KMS-11 (cell line): ENCODE results near the gene MRPS10.

ENCODE experiments used
- H2AFZ ChIP-seq: fragments of 200-600 bp; sonication (generic); 2 replicates; pipeline ENCODE4 v1.6.1; 2016; ENCODE audit warnings: antibody characterized with exemption, mixed run types, low read depth
- H3K27ac ChIP-seq: fragments of 200-600 bp; sonication (generic); 2 replicates; pipeline ENCODE4 v1.6.1; 2016; ENCODE audit warnings: mild to moderate bottlenecking, mixed run types
- H3K27me3 ChIP-seq: fragments of 200-600 bp; sonication (generic); 2 replicates; pipeline ENCODE4 v1.6.1; 2017; ENCODE audit warnings: mild to moderate bottlenecking, low read depth, mixed run types, moderate library complexity; ENCODE audit not compliant: insufficient read depth
- H3K36me3 ChIP-seq: fragments of 200-600 bp; sonication (generic); 2 replicates; pipeline ENCODE4 v1.6.1; 2017; ENCODE audit warnings: mild to moderate bottlenecking, mixed run types; ENCODE audit not compliant: insufficient read depth
- H3K4me1 ChIP-seq: fragments of 200-600 bp; sonication (generic); 2 replicates; pipeline ENCODE4 v1.6.1; 2016; ENCODE audit warnings: mild to moderate bottlenecking, low read depth, mixed run types; ENCODE audit not compliant: poor library complexity, severe bottlenecking
- H3K4me2 ChIP-seq: fragments of 200-600 bp; sonication (generic); 2 replicates; pipeline ENCODE4 v1.7.0; 2016; ENCODE audit warnings: mild to moderate bottlenecking, mixed run types
- H3K4me3 ChIP-seq: fragments of 200-600 bp; sonication (generic); IDR thresholded peaks from 2 replicates; pipeline ENCODE4 v1.6.1; 2017; ENCODE audit warnings: low read depth, low read length, mixed read lengths; ENCODE audit not compliant: insufficient read depth
- H3K79me2 ChIP-seq: fragments of 200-600 bp; sonication (generic); 2 replicates; pipeline ENCODE4 v1.6.1; 2016; ENCODE audit warnings: low read depth, mixed run types; ENCODE audit not compliant: insufficient read depth
- H3K9ac ChIP-seq: fragments of 200-600 bp; sonication (generic); 2 replicates; pipeline ENCODE4 v1.6.1; 2016; ENCODE audit warnings: mild to moderate bottlenecking, mixed run types
- H4K20me1 ChIP-seq: fragments of 200-600 bp; sonication (generic); 2 replicates; pipeline ENCODE4 v1.6.1; 2016; ENCODE audit warnings: mild to moderate bottlenecking, mixed run types; ENCODE audit not compliant: insufficient read depth
- CTCF ChIP-seq: fragments of 200-600 bp; sonication (generic); conservative IDR thresholded peaks from 2 replicates; pipeline ENCODE4 v1.6.1; 2017; ENCODE audit warnings: low read depth, mild to moderate bottlenecking, antibody characterized with exemption, low read length, moderate library complexity, mixed read lengths

The MRPS10 gene

GRCh38 chr6:42263165-42263728 lies 45.6 kb upstream of the MRPS10 start:
- H3K36me3 ChIP-seq, result no peaks in the 10 kb centered on the region
- no peaks in the 10 kb centered on the region for H4K20me1 ChIP-seq
- H3K4me2 ChIP-seq, result no peak overlapping the region
- no peak overlapping the region for H3K27ac ChIP-seq
- H2AFZ ChIP-seq, result no peak overlapping the region
- no peaks in the 10 kb centered on the region for H3K27me3 ChIP-seq
- H3K79me2 ChIP-seq, result no peaks in the 10 kb centered on the region
- no peak overlapping the region for H3K4me3 ChIP-seq
- peaks cover 18% of the 10 kb centered on the region for H3K4me1 ChIP-seq
- TF ChIP-seq CTCF, result no peak
- H3K9ac ChIP-seq, result no peak overlapping the region

GRCh38 chr6:42260972-42261371 lies 43.3 kb upstream of the MRPS10 start:
- Histone ChIP-seq H4K20me1 (no peaks in the 10 kb centered on the region), H3K9ac (no peak overlapping the region), H2AFZ (no peak overlapping the region), H3K4me2 (no peak overlapping the region), H3K36me3 (no peaks in the 10 kb centered on the region), H3K4me3 (no peak overlapping the region), H3K27ac (no peak overlapping the region), H3K79me2 (no peaks in the 10 kb centered on the region), H3K27me3 (no peaks in the 10 kb centered on the region), H3K4me1 (no peaks in the 10 kb centered on the region)
- TF ChIP-seq CTCF, result no peak

GRCh38 chr6:42260396-42260888 lies 42.8 kb upstream of the MRPS10 start:
- Histone ChIP-seq H3K9ac (no peak overlapping the region), H3K4me2 (no peak overlapping the region)

GRCh38 chr6:42259841-42260395 lies 42.3 kb upstream of the MRPS10 start:
- no peaks in the 10 kb centered on the region for H3K27me3 ChIP-seq
- H3K36me3 ChIP-seq, result no peaks in the 10 kb centered on the region
- H3K4me3 ChIP-seq, result no peak overlapping the region
- no peak overlapping the region for H3K27ac ChIP-seq
- H3K4me2 ChIP-seq, result no peak overlapping the region
- no peak overlapping the region for H2AFZ ChIP-seq
- no peaks in the 10 kb centered on the region for H4K20me1 ChIP-seq
- H3K4me1 ChIP-seq, result no peaks in the 10 kb centered on the region
- TF ChIP-seq CTCF, result no peak
- H3K79me2 ChIP-seq, result no peaks in the 10 kb centered on the region
- no peak overlapping the region for H3K9ac ChIP-seq

More at GRCh38 chr6:42260396-42260888, 42.8 kb upstream of the MRPS10 start:
- no peak for TF ChIP-seq CTCF
- no peaks in the 10 kb centered on the region for H3K4me1 ChIP-seq
- H2AFZ ChIP-seq, result no peak overlapping the region
- H3K4me3 ChIP-seq, result no peak overlapping the region
- no peak overlapping the region for H3K27ac ChIP-seq
- H4K20me1 ChIP-seq, result no peaks in the 10 kb centered on the region
- H3K79me2 ChIP-seq, result no peaks in the 10 kb centered on the region
- no peaks in the 10 kb centered on the region for H3K36me3 ChIP-seq
- no peaks in the 10 kb centered on the region for H3K27me3 ChIP-seq
